Common myeloid progenitor, CD34-positive (primary cell): ENCODE measurements around the gene NANOS1.

Source experiments
- CTCF ChIA-PET: fragments of 350-600 bp; sonication (Branson Sonifier 250); formaldehyde crosslinking; loops from one replicate; lab custom pipeline; 2021; ENCODE audit warnings: antibody characterized with exemption; lab: Charles Lee
- POLR2A ChIA-PET: fragments of 350-600 bp; sonication (Branson Sonifier 250); formaldehyde crosslinking; loops from one replicate; lab custom pipeline; 2021; ENCODE audit warnings: antibody characterized with exemption; lab: Charles Lee
- DNase-seq, 3 donors: peaks; one replicate each; pipeline versions ENCODE4 v3.0.0 to v3.0.0-alpha.2; 2013
- H3K27ac ChIP-seq, 2 experiments: 1 replicate in 1 of 2; 2 replicates in 1 of 2; pipeline ENCODE4 v1.7.0; 2013; ENCODE audit warnings: inconsistent platforms in 2 of 2, low read length in 2 of 2, mild to moderate bottlenecking in 2 of 2, low read depth in 1 of 2, moderate library complexity in 1 of 2; ENCODE audit not compliant: severe bottlenecking in 2 of 2, insufficient read depth in 1 of 2, poor library complexity in 1 of 2
- H3K27me3 ChIP-seq, 5 experiments: replicated peaks in 2 of 5; 1 replicate in 3 of 5; 2 replicates in 2 of 5; pipeline versions ENCODE4 v1.6.1 to v1.7.0; 2013; ENCODE audit warnings: low read length in 4 of 5, mild to moderate bottlenecking in 2 of 5, moderate library complexity in 2 of 5, inconsistent platforms in 1 of 5; ENCODE audit not compliant: insufficient read depth in 5 of 5, control insufficient read depth in 4 of 5
- H3K36me3 ChIP-seq, 4 experiments: 1 replicate in 2 of 4; 2 replicates in 2 of 4; pipeline versions ENCODE4 v1.6.1 to v1.7.0; 2013; ENCODE audit warnings: low read length in 3 of 4, control low read depth in 1 of 4, mild to moderate bottlenecking in 1 of 4; ENCODE audit not compliant: control insufficient read depth in 4 of 4, insufficient read depth in 4 of 4
- H3K4me1 ChIP-seq, 4 experiments: 1 replicate in 3 of 4; 2 replicates in 1 of 4; pipeline versions ENCODE4 v1.6.1 to v1.7.1; 2013; ENCODE audit warnings: low read length in 3 of 4, mild to moderate bottlenecking in 3 of 4, control low read depth in 1 of 4, inconsistent platforms in 1 of 4, moderate library complexity in 1 of 4; ENCODE audit not compliant: control insufficient read depth in 4 of 4, insufficient read depth in 4 of 4; ENCODE audit errors: control extremely low read depth in 1 of 4
- H3K4me3 ChIP-seq, 7 experiments: 1 replicate in 4 of 7; 2 replicates in 3 of 7; pipeline versions ENCODE4 v1.5.1 to v1.7.0; 2013; ENCODE audit warnings: mild to moderate bottlenecking in 7 of 7, low read length in 6 of 7, moderate library complexity in 6 of 7, inconsistent platforms in 2 of 7, low read depth in 2 of 7, control low read depth in 1 of 7; ENCODE audit not compliant: insufficient read depth in 4 of 7, control insufficient read depth in 1 of 7; ENCODE audit errors: extremely low read depth in 1 of 7
- H3K9me3 ChIP-seq, 5 experiments: 1 replicate in 4 of 5; 2 replicates in 1 of 5; pipeline versions ENCODE4 v1.6.1 to v1.7.1; 2013; ENCODE audit warnings: low read length in 4 of 5, mild to moderate bottlenecking in 2 of 5, inconsistent platforms in 1 of 5, low read depth in 1 of 5, moderate library complexity in 1 of 5; ENCODE audit not compliant: control insufficient read depth in 4 of 5, insufficient read depth in 2 of 5; ENCODE audit errors: control extremely low read depth in 1 of 5
- WGBS: methylation state at CpG from one replicate; pipeline ENCODE4 v1.1.5; 2013; ENCODE audit not compliant: insufficient coverage; 5-methylcytosine and 5-hydroxymethylcytosine counted together

The NANOS1 gene

GRCh38 chr10:118985576-118985975, 43.9 kb upstream of the NANOS1 start:
- H3K36me3 ChIP-seq: no peaks in the 10 kb centered on the region
- 100% methylated on average over 2 of the region's 2 CpGs for WGBS
- no peaks in the 10 kb centered on the region for H3K27me3 ChIP-seq
- H3K27ac ChIP-seq: no peak overlapping the region
- H3K9me3 ChIP-seq: peaks cover 0 to 9% (median 0%) of the 10 kb centered on the region in 5 experiments
- no peak overlapping the region for H3K4me3 ChIP-seq
- no peak for DNase-seq
- POLR2A ChIA-PET: no interaction called here
- CTCF ChIA-PET: no interaction called here
- peaks cover 0 to 7% (median 0%) of the 10 kb centered on the region in 4 experiments for H3K4me1 ChIP-seq

GRCh38 chr10:118986815-118987790, 42.4 kb upstream of the NANOS1 start:
- peaks cover 0 to 9% (median 0%) of the 10 kb centered on the region in 5 experiments for H3K9me3 ChIP-seq
- H3K4me3 ChIP-seq: no peak overlapping the region
- no peaks in the 10 kb centered on the region for H3K27me3 ChIP-seq
- peaks cover 0 to 7% (median 0%) of the 10 kb centered on the region in 4 experiments for H3K4me1 ChIP-seq
- 100% methylated on average over 2 of the region's 7 CpGs for WGBS
- no peaks in the 10 kb centered on the region for H3K36me3 ChIP-seq
- no peak overlapping the region for H3K27ac ChIP-seq
- no peak for DNase-seq
- POLR2A ChIA-PET: no interaction called here
- CTCF ChIA-PET: no interaction called here

GRCh38 chr10:118990326-118990725, 39.2 kb upstream of the NANOS1 start:
- no CpG with 5 or more reads among the region's 1 CpG for WGBS
- CTCF ChIA-PET: no interaction called here
- H3K4me3 ChIP-seq: no peak overlapping the region
- H3K27ac ChIP-seq: no peak overlapping the region
- peaks cover 0 to 1% (median 0%) of the 10 kb centered on the region in 5 experiments for H3K27me3 ChIP-seq
- peaks cover 0 to 5% (median 0%) of the 10 kb centered on the region in 5 experiments for H3K9me3 ChIP-seq
- no peaks in the 10 kb centered on the region for H3K36me3 ChIP-seq
- POLR2A ChIA-PET: interaction anchor here (0.6 kb wide), 1 partner anchor 1293 kb away, joined by 4 read pairs; no protein-coding TSS in a partner anchor
- no peaks in the 10 kb centered on the region for H3K4me1 ChIP-seq
- DNase-seq: no peak

- Histone ChIP-seq H3K4me1 (no peaks in the 10 kb centered on the region), H3K36me3 (no peaks in the 10 kb centered on the region), H3K4me3 (no peak overlapping the region), H3K27me3 (peaks cover 0 to 2% (median 0%) of the 10 kb centered on the region in 5 experiments), H3K9me3 (no peaks in the 10 kb centered on the region), H3K27ac (no peak overlapping the region)
- POLR2A ChIA-PET: no interaction called here
- DNase-seq: no peak
- whole genome bisulfite sequencing: 100% methylated on average over 1 of the region's 2 CpGs
- CTCF ChIA-PET: no interaction called here
These were observed 37.0 kb upstream of the NANOS1 start for GRCh38 chr10:118992496-118992895.

- no peak overlapping the region for H3K27ac ChIP-seq
- H3K4me1 ChIP-seq: no peaks in the 10 kb centered on the region
- CTCF ChIA-PET: no interaction called here
- POLR2A ChIA-PET: no interaction called here
- 96% methylated on average over 2 of the region's 3 CpGs for WGBS
- no peak overlapping the region for H3K4me3 ChIP-seq
- H3K9me3 ChIP-seq: peaks cover 0 to 3% (median 0%) of the 10 kb centered on the region in 5 experiments
- H3K36me3 ChIP-seq: no peaks in the 10 kb centered on the region
- H3K27me3 ChIP-seq: peaks cover 0 to 2% (median 0%) of the 10 kb centered on the region in 5 experiments
- no peak for DNase-seq
These were observed 36.3 kb upstream of the NANOS1 start for GRCh38 chr10:118993214-118993613.

- Histone ChIP-seq H3K4me1 (no peaks in the 10 kb centered on the region), H3K4me3 (no peak overlapping the region), H3K27ac (no peak overlapping the region), H3K36me3 (no peaks in the 10 kb centered on the region), H3K27me3 (peaks cover 0 to 2% (median 0%) of the 10 kb centered on the region in 5 experiments), H3K9me3 (peaks cover 0 to 3% (median 0%) of the 10 kb centered on the region in 5 experiments)
- CTCF ChIA-PET: no interaction called here
- 94% methylated on average over 2 of the region's 2 CpGs for WGBS
- POLR2A ChIA-PET: no interaction called here
- no peak for DNase-seq
These were observed 35.2 kb upstream of the NANOS1 start for GRCh38 chr10:118994321-118994720.

- ChIA-PET POLR2A (interaction anchor here (0.7 kb wide), 1 partner anchor 167 kb away, joined by 3 read pairs; no protein-coding TSS in a partner anchor), CTCF (no interaction called here)
- H3K4me3 ChIP-seq: no peak overlapping the region
- H3K27me3 ChIP-seq: peaks cover 0 to 2% (median 0%) of the 10 kb centered on the region in 5 experiments
- H3K4me1 ChIP-seq: no peaks in the 10 kb centered on the region
- peaks cover 0 to 3% (median 0%) of the 10 kb centered on the region in 5 experiments for H3K9me3 ChIP-seq
- no peaks in the 10 kb centered on the region for H3K36me3 ChIP-seq
- no peak overlapping the region for H3K27ac ChIP-seq
- no peak for DNase-seq
- WGBS: 97% methylated on average over 8 of the region's 10 CpGs
These were observed 33.8 kb upstream of the NANOS1 start for GRCh38 chr10:118995739-118996138.
